GM12875 (cell line): ENCODE results near the gene MORN1.

ENCODE experiments used
- H3K4me3 ChIP-seq: one replicate; pipeline ENCODE4 v1.5.1; 2011; ENCODE audit warnings: low read depth, low read length, control low read depth
- CTCF ChIP-seq: IDR thresholded peaks from 2 replicates; pipeline ENCODE4 v1.5.1; 2011; ENCODE audit warnings: low read depth, mild to moderate bottlenecking, control low read depth, inconsistent platforms, low read length, moderate library complexity, borderline replicate concordance; ENCODE audit not compliant: insufficient read depth

Gene MORN1

DNA sequence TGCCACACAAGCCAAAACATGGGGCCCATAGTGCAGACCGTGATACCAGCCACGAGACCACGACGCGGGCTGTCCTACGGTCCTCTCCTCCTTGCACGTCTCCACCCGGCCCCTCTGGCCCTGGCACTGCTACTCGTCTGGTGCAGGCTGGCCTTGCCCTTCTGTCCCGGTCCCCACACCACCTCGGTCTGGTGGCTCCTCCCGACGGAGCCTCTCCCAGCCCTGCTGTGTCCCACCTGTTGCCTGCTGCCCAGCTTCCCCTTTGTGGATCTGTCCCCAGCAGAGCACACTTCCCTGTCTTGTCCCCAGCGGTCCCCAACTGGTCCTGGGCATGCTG is 50.5 kb downstream of the MORN1 start:
- H3K4me3 ChIP-seq = no peak overlapping the region
- no peak for TF ChIP-seq CTCF

DNA sequence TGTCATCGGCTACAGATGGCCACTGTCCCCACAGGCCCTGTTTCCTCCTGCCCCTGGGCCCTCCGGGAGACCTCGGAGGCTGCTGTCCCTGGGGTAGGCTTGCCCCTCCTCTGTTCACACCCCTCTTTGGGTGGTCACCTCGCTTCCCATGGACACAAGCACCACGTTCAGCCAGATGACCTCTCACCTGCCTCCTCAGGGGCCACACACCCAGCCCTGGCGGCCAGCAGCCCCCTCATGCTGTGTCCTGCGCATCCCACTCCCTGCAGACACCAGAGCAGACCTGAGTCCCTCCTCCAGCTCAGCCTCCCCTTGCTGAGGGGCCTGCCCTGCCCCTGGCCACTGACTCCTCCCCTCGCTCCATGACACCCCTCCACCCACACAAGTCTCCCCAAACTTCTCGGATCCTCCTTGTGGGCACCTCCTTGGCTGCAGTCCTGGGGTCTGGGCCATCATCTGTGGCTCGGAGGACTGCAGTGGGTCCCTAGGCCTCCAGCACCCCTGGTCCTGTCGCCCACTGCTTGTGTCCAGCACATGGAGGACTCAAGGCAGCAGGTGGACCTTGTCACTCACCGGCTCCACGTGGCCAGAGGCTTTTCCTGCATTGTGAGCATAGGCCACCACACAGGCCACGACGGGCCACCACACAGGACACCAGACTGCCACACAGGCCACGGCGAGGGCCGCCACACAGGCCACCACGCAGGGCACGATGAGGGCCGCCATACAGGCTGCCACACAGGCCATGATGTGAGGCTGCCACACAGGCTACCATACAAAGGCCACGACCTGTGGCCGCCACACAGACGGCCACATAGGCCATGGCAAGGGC is 51.1 kb downstream of the MORN1 start:
- H3K4me3 ChIP-seq = no peak overlapping the region

GRCh38 chr1:2339206-2340085 is 51.9 kb downstream of the MORN1 start:
- TF ChIP-seq CTCF = no peak
- no peak overlapping the region for H3K4me3 ChIP-seq

More for the DNA sequence above, 51.1 kb downstream of the MORN1 start:
- no peak for TF ChIP-seq CTCF

DNA sequence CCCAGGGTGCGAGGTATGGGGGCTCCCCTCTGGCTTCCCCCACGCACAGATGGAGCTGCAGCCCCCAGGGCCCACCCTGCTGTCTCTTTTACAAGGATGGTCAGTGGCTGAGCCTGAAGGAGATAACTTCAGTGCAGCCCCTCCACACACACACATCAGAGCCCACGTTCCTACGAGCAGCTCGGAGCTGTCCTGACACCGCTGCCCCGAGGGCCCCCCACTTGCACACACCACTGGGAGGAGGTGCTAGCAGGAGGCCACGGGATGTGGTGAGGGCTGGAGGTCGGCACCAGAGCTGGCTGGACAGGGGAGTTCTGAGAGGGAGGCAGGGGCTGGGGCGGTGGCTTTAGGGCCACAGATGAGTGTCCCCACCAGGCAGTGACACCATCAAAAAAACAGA is 53.9 kb downstream of the MORN1 start:
- H3K4me3 ChIP-seq = no peak overlapping the region
- TF ChIP-seq CTCF = no peak

DNA sequence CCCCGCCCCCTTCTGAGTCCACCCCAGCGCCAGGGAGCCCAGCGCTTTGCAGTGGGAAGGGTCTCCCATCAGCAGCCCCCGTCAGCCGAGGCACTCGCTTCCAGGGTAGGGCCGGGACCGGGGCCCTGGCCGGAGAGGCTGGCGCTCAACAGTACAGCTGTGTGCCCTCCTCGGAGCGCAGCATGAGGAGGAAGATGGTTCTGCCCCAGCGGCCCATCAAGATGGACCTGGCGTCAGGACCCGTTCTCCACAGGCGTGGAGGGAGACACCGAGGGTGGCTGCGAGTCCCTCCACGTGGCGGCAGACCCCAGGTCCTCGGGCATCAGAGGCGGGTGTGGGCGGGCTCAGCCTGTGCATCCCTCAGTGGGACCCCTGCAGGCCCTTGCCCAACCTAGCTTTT is 54.3 kb downstream of the MORN1 start:
- TF ChIP-seq CTCF = no peak
- H3K4me3 ChIP-seq = no peak overlapping the region

- H3K4me3 ChIP-seq = no peak overlapping the region
- no peak for TF ChIP-seq CTCF
These were observed 54.9 kb downstream of the MORN1 start for GRCh38 chr1:2336499-2336898.

GRCh38 chr1:2335721-2336455 is 55.5 kb downstream of the MORN1 start:
- no peak overlapping the region for H3K4me3 ChIP-seq
- no peak for TF ChIP-seq CTCF
